Erythroblast (primary cell): ENCODE data around the gene SYT14.
"Not testable (repeated sequence)": the region's sequence is repeated elsewhere in the genome, so short reads cannot be mapped to it uniquely, and the experiment has no call there.

Experiments used
- GATA1 ChIP-seq: IDR thresholded peaks from 2 replicates; pipeline ENCODE4 v1.6.1; 2011; ENCODE audit warnings: low read depth, mild to moderate bottlenecking, control low read depth, low read length, moderate library complexity
- POLR2A ChIP-seq: IDR thresholded peaks from 2 replicates; pipeline ENCODE4 v1.6.1; 2011; ENCODE audit warnings: mild to moderate bottlenecking, low read length

DNA sequence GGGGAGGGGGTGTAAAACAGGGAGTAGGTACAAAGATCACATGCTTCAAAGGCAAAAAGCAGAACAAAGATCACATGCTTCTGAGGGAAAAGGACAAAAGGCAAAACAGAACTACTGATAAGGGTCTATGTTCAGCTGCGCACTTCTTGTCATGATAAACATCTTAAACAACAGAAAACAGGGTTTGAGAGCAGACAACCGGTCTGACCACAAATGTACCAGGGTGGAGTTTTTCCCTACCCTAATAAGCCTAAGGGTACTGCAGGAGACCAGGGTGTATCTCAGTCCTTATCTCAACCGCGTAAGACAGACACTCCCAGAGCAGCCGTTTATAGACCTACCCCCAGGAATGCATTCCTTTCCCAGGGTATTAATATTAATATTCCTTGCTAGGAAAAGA lies 258.2 kb downstream of the SYT14 start:
- not testable (repeated sequence) for TF ChIP-seq POLR2A, GATA1
